Rectal smooth muscle tissue (tissue), 1 donor: ENCODE results near the gene FAM222B.

Source experiments
- H3K27ac ChIP-seq: one replicate; pipeline ENCODE4 v1.7.0; 2013; ENCODE audit warnings: low read depth, low read length, inconsistent platforms
- H3K27me3 ChIP-seq: one replicate; pipeline ENCODE4 v1.7.0; 2013; ENCODE audit warnings: low read length; ENCODE audit not compliant: control insufficient read depth, insufficient read depth
- H3K36me3 ChIP-seq: one replicate; pipeline ENCODE4 v1.7.0; 2013; ENCODE audit warnings: low read length; ENCODE audit not compliant: control insufficient read depth, insufficient read depth
- H3K4me1 ChIP-seq: one replicate; pipeline ENCODE4 v1.7.0; 2013; ENCODE audit warnings: low read length; ENCODE audit not compliant: control insufficient read depth, insufficient read depth
- H3K4me3 ChIP-seq: one replicate; pipeline ENCODE4 v1.7.0; 2013; ENCODE audit warnings: low read length
- H3K9ac ChIP-seq: one replicate; pipeline ENCODE4 v1.7.0; 2013; ENCODE audit warnings: low read length

The FAM222B gene

DNA sequence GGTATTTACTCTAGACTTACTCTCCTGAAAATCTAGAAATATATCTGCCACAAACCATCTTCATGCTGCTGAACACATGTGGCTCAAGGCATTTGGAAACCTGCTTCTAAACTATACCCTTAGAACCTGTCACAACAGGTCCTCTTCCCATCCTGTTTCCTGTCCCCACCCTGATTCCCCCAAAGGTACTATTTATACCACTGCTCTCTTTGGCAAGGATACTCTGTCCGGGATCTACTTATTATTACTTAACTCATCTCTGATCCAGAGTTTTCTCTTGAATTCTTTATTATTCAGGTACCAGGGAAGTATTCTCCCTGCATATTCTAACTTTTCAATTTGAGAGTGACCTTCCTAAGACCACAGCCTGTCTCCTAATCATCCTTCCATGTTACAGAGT lies 65.4 kb downstream of the FAM222B start:
- Histone ChIP-seq H3K27ac (no peak overlapping the region), H3K4me3 (no peak overlapping the region), H3K9ac (no peak overlapping the region)

DNA sequence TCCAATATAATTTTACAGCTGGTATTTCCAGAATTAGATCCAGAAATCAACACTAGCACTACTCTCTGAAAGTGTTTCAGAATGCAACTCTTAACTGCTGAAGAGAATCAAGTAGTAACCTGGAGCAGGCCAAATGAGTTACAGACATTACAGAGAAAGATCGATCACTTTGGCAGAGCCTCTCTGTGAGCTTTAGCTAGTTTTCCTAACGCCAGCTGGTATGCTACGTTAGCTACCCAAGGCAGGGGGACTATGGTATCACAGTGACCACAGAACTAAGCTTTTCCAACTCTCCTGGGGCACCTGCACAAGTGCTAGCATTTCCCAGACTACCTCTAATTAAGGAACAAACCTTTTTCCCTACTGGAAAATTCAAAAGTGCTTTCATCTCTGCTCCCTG lies 68.4 kb downstream of the FAM222B start:
- Histone ChIP-seq H3K27ac (no peak overlapping the region), H3K27me3 (no peaks in the 10 kb centered on the region), H3K36me3 (no peaks in the 10 kb centered on the region), H3K9ac (no peak overlapping the region), H3K4me1 (peaks cover 2% of the 10 kb centered on the region), H3K4me3 (no peak overlapping the region)

More for the DNA sequence above, 65.4 kb downstream of the FAM222B start:
- H3K27me3 ChIP-seq: no peaks in the 10 kb centered on the region
- peaks cover 2% of the 10 kb centered on the region for H3K4me1 ChIP-seq
- H3K36me3 ChIP-seq: no peaks in the 10 kb centered on the region

DNA sequence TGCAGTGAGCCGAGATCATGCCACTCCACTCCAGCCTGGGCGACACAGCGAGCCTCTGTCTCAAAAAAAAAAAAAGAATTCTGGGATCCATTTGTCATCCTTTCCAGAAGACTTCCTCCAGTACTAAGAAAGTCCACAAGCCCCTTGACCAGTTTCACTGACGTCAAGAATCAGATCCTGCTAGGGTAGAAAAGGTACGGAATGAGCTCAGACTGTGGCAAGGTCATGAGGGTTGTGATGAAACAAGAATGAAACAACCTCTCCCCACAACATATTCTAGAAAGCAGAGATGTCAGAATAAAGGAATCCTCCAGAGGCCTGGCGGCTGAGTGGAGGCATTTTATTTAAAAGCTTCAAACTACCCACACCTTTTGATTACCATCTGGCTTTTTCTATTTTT lies 68.9 kb downstream of the FAM222B start:
- Histone ChIP-seq H3K27ac (no peak overlapping the region), H3K4me1 (peaks cover 2% of the 10 kb centered on the region), H3K27me3 (no peaks in the 10 kb centered on the region), H3K4me3 (no peak overlapping the region), H3K9ac (no peak overlapping the region), H3K36me3 (no peaks in the 10 kb centered on the region)

DNA sequence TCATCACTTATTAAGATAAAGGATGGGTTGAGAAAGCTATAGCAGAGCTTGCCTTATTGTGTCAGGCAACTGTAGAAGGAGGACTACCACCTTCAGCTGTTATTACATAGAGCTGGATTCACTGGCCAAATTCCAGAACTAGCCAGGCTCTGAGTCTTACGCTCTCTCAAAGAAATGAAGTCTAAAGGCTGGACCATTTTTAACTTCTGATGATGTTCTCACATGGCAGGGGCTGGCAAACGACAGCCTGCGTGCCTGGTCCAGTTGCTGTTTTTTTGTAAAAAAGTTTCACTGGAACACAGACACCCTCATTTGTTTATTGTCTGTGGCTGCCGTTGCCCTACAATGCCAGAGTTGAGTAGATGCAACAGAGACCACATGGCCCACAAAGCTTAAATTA lies 77.6 kb downstream of the FAM222B start:
- Histone ChIP-seq H3K9ac (no peak overlapping the region), H3K27me3 (no peaks in the 10 kb centered on the region), H3K4me1 (no peaks in the 10 kb centered on the region), H3K27ac (no peak overlapping the region), H3K4me3 (no peak overlapping the region), H3K36me3 (peaks cover 3% of the 10 kb centered on the region)

DNA sequence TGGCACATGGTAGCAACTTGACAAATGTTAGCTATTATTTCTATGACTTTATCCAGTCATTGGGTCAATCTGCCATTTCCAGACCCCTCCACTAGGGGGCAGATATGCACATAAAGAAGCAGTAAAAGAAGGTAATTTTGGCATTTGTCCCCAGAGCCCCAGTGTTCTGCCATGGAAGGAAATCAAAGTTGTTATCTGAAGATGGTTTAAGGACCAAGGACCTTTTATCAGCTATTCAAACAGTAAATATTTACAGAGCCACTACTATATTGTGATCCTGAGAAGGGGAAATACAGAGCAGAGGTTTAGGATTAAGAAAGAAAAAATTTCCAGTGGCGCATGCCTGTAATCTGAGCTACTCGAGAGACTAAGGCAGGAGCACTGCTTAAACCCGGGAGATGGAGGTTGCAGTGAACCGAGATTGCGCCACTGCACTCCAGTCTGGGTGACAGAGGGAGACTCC lies 78.8 kb downstream of the FAM222B start:
- no peak overlapping the region for H3K9ac ChIP-seq
- H3K27ac ChIP-seq: no peak overlapping the region
- H3K4me3 ChIP-seq: no peak overlapping the region
- H3K36me3 ChIP-seq: peaks cover 14% of the 10 kb centered on the region
- no peaks in the 10 kb centered on the region for H3K4me1 ChIP-seq
- no peaks in the 10 kb centered on the region for H3K27me3 ChIP-seq

DNA sequence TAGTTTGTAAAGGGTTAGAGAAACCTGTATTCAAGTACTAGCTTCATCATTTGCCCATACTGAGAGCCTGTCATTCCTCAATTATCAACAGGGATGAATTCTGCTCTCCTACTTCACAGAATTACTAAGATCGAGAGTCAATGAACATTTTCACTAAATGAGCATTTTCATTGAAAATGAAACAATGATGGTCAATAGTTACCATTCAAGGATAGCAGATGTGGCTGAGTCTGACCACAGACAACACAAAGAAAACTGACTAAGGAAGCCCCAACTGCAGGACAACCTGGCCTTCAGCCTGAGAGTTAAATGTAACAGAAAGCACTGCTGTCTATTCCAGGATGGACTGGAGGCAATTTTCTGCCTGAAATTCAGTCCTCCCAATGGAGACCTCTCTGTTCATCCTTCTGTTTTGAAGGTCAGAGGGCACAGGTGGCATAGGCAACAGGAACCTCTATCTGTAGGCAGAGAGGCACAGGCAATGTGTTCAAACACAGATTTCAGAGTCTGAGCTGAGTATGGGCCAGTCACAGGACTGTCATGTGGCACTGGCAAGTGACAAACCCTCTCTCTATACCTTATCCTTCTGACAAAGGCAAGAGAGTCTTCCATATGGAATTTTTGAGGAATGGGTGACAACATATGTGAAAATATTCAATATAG lies 79.3 kb downstream of the FAM222B start:
- no peaks in the 10 kb centered on the region for H3K27me3 ChIP-seq
- no peak overlapping the region for H3K27ac ChIP-seq
- no peak overlapping the region for H3K4me3 ChIP-seq
- no peaks in the 10 kb centered on the region for H3K4me1 ChIP-seq
- H3K9ac ChIP-seq: no peak overlapping the region
- peaks cover 19% of the 10 kb centered on the region for H3K36me3 ChIP-seq

DNA sequence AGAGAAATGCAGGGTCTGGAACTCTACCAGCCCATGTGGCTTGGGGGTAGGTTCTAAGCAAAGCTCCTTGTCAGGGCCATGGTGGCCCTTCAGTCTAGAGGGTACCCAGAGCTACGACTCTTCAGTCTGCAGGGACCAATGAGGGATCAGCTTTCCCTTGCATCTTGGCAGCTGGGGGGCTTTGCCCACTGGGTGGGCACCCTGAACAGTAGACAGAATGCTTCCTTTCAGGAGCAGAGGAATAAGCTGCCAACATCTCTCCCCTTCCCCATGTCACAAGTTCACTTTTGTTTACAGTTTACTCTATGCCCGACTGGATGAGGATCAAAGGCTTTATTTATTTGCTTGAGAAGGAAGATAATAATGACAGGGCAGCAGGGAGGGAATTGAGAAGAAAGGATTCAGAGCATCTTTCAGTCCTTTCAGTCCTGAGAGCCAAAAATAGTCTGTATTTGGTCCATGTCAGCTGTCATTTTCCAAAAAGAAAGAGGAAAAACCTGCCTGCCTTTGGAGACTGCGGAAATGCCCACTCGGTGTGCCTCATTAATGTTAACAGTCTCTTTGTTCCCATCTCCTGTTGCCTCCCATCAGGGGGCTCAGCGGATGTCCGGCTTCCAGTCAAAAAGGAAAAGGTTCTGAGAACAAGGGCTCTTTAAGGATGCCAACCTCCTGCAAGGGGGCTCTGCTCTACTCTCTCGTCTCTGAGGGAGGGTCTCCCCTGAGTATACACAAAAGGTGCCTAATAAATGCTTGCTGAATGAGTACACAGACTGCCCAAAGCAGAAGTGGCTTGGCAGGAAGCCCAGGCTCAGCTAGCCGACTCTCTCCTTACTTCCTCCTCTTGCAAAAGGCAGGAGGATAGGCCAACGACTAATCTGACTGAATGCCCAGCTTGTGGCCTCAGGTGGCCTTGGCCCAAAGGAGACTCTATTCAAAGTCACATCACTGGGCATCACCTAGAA lies 81.7 kb downstream of the FAM222B start:
- no peak overlapping the region for H3K9ac ChIP-seq
- no peak overlapping the region for H3K27ac ChIP-seq
- no peak overlapping the region for H3K4me3 ChIP-seq
- H3K27me3 ChIP-seq: no peaks in the 10 kb centered on the region
- no peaks in the 10 kb centered on the region for H3K4me1 ChIP-seq
- H3K36me3 ChIP-seq: peaks cover 22% of the 10 kb centered on the region

DNA sequence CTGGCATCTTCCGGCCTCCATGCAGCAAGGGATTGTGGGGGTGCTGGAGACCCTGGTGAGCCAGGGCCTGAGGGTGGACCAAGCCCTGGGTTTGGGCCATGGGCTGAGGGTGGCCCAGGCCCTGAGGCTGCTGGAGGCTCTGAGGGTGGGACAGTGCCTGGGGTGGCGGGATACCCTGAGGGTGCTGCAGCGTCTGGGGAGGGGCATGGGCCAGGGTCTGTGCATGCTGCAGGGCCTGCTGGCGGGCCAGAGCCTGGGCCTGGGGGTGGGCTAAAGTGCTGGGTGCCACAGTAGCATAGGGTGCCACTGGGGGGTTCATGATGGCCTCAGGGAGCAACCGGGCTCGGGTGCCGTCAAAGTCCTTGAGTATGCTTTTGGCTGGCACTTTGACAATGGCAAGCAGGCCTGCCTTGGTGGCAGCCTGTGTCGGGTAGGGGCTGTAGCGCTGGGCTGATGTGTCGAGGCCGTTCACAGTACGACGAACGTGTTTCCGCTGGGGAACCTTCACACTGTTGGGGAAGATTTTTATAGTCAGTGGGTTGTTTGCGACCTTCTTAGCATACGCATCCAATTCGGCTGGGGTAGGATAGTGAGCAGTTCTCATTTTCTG lies 83.2 kb downstream of the FAM222B start:
- Histone ChIP-seq H3K27me3 (no peaks in the 10 kb centered on the region), H3K4me3 (no peak overlapping the region), H3K9ac (no peak overlapping the region), H3K27ac (no peak overlapping the region), H3K36me3 (peaks cover 19% of the 10 kb centered on the region), H3K4me1 (no peaks in the 10 kb centered on the region)

DNA sequence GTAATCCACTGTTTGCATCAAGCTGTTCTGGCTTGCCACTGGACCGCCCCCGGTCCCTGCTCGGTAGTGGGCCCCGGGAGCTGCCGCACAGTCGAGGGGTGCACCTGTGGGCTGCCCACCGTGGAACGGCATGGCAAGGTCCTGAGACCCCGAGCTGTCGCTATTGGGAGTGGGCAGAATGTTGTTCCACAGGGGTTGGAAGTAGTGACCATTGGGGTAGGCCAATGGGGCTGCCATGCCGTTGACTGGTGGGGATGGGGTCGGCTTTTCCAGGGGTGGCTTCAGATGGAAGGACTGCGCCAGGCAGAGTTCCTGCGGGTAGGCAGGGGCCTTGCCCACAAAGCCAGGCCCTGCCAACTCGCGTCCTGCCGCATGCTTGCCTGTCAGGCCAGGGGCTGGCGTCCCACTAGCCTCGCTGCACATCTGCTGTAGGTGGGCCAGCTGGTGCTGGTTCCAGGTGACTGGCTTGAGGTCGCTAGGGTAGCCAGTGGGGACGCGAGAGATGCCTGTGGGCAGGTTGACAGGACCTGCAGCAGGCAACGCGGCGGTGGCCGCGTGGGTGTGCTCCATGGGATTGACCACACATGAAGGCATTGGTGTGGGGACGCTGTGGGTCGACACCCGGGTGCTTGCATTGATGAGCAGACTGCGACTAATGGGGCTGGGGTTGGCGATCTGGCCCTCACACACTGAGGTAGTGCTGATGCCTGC lies 84.0 kb downstream of the FAM222B start:
- Histone ChIP-seq H3K4me1 (no peaks in the 10 kb centered on the region), H3K36me3 (peaks cover 19% of the 10 kb centered on the region), H3K27me3 (no peaks in the 10 kb centered on the region), H3K9ac (no peak overlapping the region), H3K4me3 (no peak overlapping the region), H3K27ac (no peak overlapping the region)

DNA sequence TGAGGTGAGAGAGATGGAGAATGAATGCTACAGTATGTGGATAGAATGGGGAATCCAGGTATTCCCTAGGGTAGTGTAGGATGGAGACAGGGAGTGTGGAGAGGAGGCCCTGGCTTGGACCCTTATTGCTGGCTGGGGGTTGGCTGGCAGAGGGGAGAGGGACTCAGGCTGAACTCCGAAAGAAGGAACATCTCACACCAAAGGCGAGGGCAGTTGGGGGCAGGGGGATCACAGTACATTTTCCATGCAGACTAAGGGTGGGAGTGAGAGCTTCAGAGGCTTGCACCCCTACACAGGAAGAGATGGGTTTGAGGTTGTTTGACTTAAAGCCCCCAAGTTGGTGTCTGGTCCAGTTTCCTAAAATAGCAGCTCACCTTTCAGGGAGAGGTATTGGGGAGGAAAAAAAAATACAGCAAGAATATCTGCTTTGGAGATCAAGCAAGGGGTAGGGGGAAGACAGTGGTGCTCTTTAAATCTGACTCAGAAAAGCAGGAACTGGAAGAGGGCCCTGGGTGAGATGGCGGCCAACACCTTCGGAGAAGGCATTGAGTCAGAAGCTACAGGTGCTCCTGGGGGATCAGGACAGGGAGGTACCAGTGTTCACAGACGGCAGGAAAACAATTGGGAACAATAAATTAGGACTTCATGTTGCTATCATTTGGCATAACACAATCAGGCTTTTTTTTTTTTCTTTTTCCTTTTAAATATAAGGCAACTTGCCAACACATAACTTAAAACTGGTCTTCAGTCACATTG lies 86.4 kb downstream of the FAM222B start:
- Histone ChIP-seq H3K9ac (no peak overlapping the region), H3K4me3 (no peak overlapping the region), H3K27ac (no peak overlapping the region), H3K4me1 (no peaks in the 10 kb centered on the region), H3K36me3 (peaks cover 23% of the 10 kb centered on the region), H3K27me3 (no peaks in the 10 kb centered on the region)

DNA sequence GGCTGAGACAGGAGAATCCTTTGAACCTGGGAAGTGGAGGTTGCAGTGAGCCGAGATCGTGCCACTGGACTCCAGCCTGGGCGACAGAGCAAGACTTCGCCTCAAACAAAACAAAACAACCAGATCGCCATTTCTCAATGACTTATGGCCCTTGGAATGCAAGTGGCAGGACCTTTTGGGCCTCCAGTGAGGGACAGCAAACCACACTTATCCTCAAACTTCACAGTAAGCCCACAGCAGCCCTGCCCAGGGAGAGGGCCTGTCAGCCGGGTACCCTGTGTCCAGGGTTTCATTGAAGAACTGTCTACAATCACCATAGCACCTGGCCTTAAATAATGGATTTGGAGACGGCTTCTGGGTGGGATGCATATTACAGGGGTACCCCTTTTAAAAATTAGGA lies 87.1 kb downstream of the FAM222B start:
- H3K4me1 ChIP-seq: no peaks in the 10 kb centered on the region
- no peak overlapping the region for H3K9ac ChIP-seq
- no peaks in the 10 kb centered on the region for H3K27me3 ChIP-seq
- no peak overlapping the region for H3K27ac ChIP-seq
- H3K36me3 ChIP-seq: peaks cover 25% of the 10 kb centered on the region
- H3K4me3 ChIP-seq: no peak overlapping the region
